HG03196 (cell line): ENCODE measurements around the gene SRRM3.
"Not testable (repeated sequence)": the region's sequence is repeated elsewhere in the genome, so short reads cannot be mapped to it uniquely, and the experiment has no call there.

ENCODE experiments used
- ATAC-seq: cut with Tn5 transposase; IDR thresholded peaks from one replicate; pipeline ENCODE4 v1.9.1; 2021; ENCODE audit not compliant: unreplicated experiment

SRRM3 gene

GRCh38 chr7:76201732-76202665 lies at the start of gene SRRM3:
Gene SRRM3 (plus strand): TSS chr7:76201896. CDS start chr7:76235067, 33,171 bp downstream.
- ATAC-seq = peak; percentile 71

DNA sequence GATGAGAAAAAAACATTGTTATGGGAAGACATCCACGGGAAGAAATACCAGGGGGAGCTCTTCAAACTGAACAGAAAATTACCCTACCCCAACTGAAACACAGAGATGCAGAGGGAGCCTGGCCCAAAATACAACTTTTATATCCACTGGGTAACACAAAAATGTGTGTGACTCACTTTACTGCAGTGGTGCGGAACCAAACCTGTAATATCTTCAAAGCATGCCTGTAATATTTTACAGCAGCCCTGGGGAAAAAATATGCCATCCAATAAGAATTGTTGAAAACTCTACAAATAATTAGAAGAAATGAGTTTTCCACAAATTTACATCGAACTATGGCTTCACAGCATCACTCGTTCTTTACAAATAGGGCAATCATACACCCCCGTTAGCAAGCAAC lies 49.8 kb upstream of the SRRM3 start:
- no peak for ATAC-seq

GRCh38 chr7:76153571-76154230 lies 48.0 kb upstream of the SRRM3 start:
- not testable (repeated sequence) for ATAC-seq

DNA sequence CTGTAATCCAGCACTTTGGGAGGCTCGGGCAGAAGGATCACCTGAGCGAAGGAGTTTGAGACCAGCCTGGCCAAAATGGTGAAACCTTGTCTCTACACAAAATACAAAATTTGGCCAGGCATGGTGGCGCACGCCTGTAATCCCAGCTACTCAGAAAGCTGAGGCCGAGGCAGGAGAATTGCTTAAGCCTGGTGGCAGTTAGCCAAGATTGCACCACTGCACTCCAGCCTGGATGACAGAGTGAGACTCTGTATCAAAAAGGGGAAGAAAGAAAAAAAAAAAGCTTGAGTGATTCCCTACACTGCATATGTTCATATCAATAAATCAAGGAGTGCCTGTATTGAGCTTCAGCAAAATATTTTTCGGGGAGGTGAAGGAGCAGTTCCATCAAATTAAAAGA lies 45.8 kb upstream of the SRRM3 start:
- no peak for ATAC-seq

GRCh38 chr7:76156992-76157685 lies 44.6 kb upstream of the SRRM3 start:
- not testable (repeated sequence) for ATAC-seq

DNA sequence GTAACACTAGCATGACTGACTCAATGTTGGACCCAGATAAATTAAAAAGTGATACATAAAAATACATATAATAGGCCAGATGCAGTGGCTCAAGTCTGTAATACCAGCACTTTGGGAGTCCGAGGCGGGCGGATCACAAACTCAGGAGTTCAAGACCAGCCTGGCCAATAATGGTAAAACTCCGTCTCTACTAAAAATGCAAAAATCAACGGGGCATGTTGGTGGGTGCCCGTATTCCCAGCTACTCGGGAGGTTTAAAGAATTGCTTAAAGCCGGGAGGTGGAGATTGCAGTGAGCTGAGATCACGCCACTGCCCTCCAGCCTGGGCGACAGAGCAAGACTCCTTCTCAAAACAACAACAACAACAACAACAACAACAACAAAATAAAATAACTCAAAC lies 43.3 kb upstream of the SRRM3 start:
- ATAC-seq = not testable (repeated sequence)

GRCh38 chr7:76162416-76163170 lies 39.1 kb upstream of the SRRM3 start:
- ATAC-seq = not testable (repeated sequence)

DNA sequence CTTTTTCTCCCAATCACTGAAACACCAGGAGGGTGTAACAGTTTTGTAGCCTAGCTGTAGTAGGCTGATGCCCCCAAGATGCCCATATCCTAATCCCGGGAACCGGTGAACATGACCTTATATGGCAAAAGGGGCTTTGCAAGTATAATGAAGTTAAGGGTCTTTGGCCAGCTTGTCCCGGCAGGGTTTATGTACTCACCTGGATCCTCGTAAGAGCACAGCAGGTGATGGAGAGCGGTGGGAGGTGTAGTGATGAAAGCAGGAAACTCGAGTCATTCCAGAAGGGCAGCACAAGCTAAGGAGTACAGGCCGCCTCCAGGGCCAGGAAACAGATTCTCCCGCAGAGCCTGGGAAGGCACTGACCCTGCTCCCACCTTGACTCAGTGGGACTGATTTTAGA lies 37.9 kb upstream of the SRRM3 start:
- ATAC-seq = not testable (repeated sequence)

DNA sequence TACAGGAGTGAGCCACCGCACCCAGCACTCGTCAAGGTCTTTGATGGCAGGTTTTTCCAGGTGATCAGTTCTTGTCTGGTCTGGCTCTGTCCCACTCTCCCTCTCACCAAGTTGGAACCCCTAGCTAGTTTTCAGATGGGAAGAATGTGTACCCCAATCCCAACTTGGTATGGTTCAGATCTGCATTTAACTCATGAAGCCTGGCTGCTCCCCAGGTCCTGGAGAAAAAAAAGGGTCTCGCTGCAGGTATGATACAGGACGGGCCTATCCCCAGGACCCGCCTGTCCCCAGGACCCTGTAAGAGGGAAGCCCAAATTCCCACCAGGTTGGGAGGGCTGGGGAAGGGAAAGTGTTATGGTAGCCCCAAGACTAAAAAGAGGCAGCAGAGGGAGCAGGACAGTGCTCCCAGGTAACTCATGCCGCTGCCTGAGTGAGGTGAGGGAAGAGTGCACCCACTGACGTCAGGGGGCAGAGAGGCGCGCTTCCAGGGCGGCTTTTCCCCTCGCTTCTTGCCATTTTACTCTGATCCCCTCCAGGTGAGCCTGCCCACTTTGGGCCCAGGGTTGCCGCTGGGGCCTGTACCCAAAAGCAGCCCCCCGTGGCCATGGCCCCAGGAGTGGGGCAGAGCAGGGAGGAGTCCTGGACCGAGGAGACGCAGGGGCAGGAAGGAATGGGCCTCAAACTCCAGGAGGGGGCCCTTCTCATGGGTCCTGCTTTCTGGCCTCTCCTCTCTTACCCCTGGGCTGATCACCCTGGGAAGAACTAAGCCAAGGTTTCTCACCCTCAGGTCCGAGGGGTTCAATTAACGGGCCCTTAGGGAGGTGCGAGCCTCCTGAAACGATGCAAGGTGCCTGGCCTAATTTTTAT lies 36.4 kb upstream of the SRRM3 start:
- no peak for ATAC-seq

- ATAC-seq = no peak
Observed at GRCh38 chr7:76165973-76166403, 35.7 kb upstream of the SRRM3 start.

DNA sequence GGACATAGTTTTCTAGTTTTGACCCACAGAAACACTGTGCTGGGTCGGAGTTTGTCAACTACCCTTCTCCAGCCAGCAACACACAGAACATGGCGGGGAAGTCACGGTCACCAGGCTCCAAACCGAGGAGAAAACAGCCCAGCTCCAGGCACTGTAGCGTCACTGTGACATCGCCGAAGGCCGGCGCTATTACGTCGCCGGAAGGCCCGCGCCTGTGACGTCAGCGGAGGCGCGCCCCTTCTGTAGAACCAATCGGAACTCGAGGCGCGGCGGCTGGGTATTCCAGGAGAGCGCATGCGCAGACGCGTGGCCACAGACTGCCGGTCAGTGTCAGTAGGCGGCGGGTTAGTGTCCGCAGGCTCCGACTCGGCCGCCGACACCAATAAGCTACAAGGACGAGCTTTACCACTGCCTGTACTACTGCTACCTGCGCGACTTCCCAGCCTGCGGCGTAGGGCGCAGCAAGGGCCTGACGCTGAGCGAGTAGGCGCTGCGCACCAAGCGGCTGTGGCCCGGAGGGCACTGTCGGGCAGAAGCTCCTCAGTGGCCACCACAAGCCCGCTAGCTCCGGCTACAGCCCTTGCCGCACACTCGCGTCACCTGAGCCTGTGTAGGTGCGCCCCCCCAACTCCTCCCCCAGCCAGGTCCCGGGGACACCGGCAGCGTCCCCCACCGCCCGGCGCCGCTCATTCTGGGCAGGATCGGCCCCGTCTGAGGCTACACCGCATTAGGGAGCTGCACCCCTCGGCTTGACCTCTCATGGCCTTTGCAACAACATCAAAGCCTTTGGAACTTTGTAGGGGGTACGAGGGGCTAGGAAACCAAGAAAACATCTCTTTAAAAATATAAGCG lies 35.1 kb upstream of the SRRM3 start:
- peak; percentile 89 for ATAC-seq

DNA sequence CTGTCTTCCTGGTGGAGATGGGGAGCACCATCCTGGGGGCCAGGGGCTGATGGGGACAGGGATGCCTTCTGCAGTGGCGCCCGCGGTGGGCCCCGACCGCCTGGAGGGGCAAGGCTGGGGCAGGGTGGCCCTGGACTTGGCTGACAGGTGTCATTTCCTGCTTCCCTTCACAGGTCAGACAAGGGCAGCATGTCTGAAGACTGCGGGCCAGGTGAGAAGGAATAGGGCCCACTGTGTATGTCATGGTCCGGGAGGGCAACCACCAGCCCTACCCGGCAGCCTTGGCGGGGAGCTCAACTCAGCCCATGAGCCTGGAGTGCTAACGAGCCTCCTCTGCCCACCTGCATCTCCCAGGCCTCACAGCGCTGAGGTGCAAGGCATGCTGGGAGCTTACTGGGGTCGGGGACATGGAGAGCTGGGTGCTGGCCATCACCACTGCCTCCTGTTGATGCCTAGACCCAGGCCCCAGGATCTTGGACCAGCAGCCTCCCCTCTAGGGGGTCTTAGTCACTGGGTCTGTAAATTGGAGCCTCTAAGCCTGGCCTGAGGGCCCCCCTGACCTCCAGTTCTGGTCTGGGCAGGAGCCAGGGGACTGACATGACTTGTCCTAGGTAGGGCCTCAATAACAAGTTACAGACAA lies 28.0 kb upstream of the SRRM3 start:
- no peak for ATAC-seq

DNA sequence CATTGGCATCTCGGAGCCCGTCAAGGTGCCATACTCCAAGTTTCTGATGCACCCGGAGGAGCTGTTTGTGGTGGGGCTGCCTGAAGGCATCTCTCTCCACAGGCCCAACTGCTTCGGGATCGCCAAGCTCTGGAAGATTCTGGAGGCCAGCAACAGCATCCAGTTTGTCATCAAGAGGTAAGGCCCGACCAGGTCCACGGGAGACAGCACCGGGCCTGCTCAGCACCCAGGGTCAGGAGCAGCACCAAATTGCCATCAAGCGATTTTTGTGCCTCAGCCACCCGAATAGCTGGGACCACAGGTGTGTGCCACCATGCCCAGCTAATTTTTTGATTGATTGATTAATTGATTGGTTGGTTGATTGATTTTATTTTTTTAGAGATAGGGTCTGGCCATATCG lies 24.7 kb upstream of the SRRM3 start:
- ATAC-seq = not testable (repeated sequence)

GRCh38 chr7:76179686-76180085 lies 22.0 kb upstream of the SRRM3 start:
- no peak for ATAC-seq

GRCh38 chr7:76182225-76182960 lies 19.3 kb upstream of the SRRM3 start:
- no peak for ATAC-seq

- ATAC-seq = no peak
Observed at GRCh38 chr7:76185187-76185896, 16.4 kb upstream of the SRRM3 start.

DNA sequence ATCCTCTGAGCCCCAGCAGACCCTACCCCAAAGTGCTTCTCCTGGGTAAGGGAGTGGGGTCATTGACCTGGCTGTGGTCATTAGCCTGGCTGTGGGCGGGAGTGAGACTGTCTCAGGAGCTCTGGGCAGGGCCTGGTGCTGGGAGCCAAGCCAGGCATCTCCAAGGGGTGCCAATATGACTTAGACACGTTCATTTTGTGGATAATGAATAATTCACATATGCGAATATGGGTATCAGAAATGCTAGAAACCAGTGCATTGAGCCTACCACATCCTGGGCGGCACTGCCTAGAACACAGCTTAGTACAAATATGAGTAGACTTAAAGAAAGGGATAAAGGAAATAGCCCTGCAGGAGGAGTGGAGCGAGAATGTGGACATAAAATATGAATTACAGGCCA lies 14.4 kb upstream of the SRRM3 start:
- ATAC-seq = no peak
